A204.1 (cell line): ENCODE data around the gene PLXND1.
"Not testable (repeated sequence)": the region's sequence is repeated elsewhere in the genome, so short reads cannot be mapped to it uniquely, and the experiment has no call there.

Experiments
- FAIRE-seq: peaks from 2 replicates; lab custom pipeline; 2012; peaks lifted over from hg19 to GRCh38; lab: Jason Lieb, UNC

Gene PLXND1

DNA sequence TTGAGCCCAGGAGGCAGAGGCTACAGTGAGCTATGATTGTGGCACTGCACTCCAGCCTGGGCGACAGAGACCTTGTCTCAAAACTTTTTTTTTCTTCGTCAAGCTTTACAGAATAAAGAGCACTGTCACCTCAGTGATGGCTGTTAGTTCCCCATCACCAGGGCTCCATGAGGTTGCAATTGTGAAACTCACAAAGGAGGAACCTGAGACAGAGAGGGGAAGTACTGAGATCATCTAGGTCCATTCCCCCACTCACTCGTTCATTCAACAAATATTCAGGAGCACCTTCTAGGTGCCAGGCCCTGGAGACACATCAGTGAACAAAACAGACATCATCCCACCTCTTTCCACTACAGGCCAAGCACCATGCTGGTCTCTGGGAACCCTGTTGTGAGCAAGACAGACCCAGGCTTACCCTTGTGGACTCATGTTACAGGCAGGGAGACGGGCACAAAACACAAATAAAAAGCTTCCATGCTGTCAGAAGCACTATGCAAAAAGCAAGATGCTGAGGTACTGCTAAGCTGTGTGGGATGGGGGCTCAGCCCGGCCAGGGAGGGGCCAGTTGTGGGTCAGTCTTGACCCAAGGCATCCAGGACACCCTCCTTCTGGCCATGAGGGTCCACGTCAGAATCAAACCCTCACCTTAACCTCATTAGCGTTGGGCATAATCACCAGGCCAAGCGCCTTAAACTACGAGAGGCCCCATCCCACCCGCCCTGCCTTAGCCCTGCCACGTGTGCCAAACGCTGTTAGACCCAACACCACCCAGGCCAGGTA is 80.2 kb downstream of the PLXND1 start:
- no peak for FAIRE-seq

- FAIRE-seq: no peak
Measured at GRCh38 chr3:129525341-129525968, 81.0 kb downstream of the PLXND1 start.

- FAIRE-seq: no peak
Measured at GRCh38 chr3:129524081-129524480, 82.4 kb downstream of the PLXND1 start.

GRCh38 chr3:129522953-129523352 is 83.5 kb downstream of the PLXND1 start:
- FAIRE-seq: no peak

DNA sequence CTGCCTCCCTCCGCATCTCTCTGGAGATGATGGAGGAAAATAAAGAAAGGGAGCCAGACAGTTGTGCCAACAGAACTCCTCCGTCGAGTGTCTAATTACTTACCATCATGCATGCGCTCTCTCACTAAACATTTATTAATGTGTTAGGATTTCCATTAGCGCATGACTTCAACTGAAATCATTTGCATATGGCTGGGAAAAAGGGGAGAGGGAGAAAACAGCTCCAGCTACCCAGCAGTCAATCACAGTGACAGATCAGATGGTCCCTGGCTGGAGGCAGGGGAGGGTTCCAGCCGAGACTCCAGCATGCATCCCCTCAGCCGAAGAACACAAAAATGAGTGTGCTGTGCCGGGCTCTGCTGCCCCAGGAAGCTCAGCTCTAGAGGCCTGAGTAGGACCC is 84.9 kb downstream of the PLXND1 start:
- FAIRE-seq: no peak

DNA sequence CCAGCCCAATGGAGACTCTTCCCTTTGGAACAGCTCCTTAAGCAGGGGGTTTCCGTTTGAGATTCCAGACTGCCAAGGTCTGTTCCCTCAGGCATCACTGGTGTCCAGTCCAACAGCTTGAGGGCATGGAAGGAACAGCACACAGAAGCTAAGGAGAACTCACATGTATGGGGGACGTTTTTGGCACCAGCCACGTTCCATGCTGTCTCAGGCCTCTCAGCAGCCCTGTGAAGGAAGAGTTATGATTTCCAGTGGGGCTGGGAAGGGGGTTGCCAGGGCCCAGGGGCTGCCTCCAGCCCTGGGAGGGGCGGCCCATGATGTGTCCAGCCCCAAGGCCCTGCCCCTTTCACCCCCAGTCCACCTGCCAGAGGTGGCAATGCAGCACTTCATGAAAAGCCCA is 85.5 kb downstream of the PLXND1 start:
- FAIRE-seq: no peak

DNA sequence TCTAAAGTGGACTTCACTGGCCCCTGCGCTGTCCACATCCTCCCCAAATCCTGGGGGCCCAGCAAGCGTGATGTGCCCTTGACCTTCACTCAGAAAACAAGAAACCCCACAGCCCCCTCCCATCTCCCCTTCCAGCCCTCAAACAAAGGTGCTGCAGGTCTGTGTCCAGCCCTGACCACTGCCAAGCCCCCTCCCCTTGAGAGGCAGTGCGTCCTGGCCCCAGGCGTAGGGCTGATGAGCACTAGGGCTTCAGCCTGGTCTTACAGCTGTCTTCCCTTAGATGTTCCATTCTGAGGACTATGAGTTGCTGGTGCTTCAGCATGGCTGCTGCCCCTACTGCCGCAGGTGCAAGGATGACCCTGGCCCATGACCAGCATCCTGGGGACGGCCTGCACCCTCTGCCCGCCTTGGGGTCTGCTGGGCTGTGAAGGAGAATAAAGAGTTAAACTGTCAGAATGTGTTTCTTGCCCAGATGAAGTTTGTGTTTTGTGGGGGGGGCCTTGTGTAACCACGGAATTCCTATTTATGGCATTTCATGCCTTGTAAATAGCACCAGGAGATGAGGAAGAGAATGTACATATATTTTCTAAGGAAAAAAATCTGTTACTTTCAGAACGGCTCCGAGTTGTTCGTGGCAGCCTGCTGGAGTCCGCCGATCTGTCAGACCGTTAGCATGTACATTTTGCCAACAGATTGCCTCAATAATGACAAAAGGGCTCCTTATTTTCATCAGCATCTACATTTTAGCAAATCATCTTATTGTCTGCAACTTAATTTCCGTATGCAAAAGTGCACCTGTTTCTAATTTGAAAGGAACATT is 86.4 kb downstream of the PLXND1 start:
- FAIRE-seq: no peak

- no peak for FAIRE-seq
Measured at GRCh38 chr3:129519449-129519848, 87.0 kb downstream of the PLXND1 start.

DNA sequence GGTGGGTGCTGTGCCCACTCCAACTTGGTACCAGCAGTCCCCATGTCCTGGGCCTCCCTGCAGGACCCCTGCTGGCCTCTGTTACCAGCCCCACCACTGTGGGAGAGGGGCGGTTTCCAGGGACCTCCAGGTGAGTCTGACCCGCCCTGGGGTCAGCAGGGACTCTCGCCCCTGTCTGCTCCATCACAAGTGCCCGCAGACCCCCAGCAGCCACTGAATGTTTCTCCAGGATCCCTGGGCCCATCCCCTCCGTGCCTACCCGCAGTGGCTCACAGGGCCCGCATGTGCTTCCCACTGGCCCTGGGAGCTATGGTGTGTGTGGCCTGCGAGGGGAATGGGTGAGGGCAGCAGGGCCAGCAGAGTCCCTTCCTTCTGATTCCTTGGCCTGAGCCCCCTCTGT is 87.9 kb downstream of the PLXND1 start:
- no peak for FAIRE-seq

DNA sequence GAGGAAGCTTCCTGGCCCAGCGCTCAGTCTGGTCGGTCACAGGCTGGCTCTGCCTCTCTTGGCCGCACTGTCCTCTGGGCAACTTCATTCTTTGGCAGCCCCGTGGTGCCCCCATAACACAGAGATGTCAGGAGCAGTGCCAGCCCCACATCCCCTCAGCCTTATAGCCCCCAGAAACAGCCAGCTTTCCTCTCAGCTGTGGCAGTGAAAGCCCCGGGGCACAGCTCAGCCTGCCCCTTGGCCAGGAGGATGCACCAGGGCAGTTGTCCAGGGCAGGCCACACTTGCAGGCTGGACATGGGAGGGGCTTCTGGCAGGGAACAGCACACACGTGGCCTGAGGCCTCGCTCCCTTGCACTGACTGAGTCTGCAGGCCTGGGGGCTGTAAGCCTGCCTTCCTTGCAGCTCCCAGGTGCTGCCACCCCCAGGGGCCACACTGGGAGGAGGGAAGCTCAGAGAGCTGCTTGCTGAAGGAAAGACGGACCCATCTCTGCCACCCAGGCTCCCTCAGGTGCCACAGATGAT is 88.4 kb downstream of the PLXND1 start:
- FAIRE-seq: no peak

- no peak for FAIRE-seq
Measured at GRCh38 chr3:129517516-129517915, 89.0 kb downstream of the PLXND1 start.

DNA sequence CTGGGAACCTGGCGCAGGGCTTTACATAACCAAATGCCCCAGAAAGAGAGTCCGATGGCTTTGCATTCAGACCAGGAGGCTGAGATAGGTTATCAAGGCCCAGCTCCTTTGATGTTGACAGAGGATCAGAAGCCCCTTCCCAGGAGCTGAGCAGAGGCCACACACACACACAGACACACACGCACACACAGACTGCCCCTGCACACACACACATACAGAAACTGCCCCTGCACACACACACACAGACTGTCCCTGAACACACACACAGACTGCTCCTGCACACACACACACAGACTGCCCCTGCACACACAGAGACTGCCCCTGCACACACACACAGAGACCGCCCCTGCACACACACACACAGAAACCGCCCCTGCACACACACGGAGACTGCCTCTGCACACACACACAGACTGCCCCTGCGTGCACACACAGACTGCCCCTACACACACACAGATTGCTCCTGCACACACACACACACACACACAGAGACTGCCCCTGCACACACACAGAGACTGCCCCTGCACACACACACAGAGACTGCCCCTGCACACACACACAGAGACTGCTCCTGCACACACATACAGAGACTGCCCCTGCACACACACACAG is 90.5 kb downstream of the PLXND1 start:
- not testable (repeated sequence) for FAIRE-seq

DNA sequence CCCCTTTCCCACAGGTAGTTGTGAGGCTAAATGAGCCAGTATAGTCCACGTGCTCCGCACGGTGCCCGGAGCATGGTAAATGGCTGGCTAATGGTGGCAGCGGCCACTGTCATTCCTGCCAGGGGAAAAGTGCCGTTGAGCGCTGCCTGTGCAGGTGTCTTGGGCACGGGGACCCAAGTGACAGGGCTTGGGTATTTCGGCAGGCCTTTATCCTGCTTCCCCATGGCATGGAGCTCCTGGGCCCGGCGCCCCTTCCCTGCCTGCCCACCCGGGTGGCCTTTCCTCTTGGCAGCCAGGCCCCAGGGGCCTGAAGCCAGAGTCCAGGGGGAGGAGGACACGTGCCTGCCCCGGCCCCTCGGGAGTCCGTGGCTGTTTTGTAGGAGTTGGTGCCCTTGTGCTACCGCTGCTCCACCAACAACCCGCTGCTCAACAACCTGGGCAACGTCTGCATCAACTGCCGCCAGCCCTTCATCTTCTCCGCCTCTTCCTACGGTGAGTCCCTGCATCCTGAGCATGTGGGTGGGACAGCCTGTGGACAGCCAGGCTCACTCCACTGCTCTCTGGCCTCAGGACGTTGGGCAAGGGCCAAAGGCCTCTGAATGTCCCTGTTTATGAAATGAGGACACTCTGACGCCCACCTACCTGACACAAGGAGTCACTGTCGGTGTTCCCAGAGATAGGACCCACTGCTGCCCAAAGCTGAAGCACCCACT is 91.2 kb downstream of the PLXND1 start:
- not testable (repeated sequence) for FAIRE-seq

GRCh38 chr3:129514563-129514962 is 91.9 kb downstream of the PLXND1 start:
- FAIRE-seq: no peak

GRCh38 chr3:129514110-129514509 is 92.4 kb downstream of the PLXND1 start:
- FAIRE-seq: no peak

GRCh38 chr3:129513705-129514104 is 92.8 kb downstream of the PLXND1 start:
- no peak for FAIRE-seq

GRCh38 chr3:129512595-129512994 is 93.9 kb downstream of the PLXND1 start:
- no peak for FAIRE-seq

DNA sequence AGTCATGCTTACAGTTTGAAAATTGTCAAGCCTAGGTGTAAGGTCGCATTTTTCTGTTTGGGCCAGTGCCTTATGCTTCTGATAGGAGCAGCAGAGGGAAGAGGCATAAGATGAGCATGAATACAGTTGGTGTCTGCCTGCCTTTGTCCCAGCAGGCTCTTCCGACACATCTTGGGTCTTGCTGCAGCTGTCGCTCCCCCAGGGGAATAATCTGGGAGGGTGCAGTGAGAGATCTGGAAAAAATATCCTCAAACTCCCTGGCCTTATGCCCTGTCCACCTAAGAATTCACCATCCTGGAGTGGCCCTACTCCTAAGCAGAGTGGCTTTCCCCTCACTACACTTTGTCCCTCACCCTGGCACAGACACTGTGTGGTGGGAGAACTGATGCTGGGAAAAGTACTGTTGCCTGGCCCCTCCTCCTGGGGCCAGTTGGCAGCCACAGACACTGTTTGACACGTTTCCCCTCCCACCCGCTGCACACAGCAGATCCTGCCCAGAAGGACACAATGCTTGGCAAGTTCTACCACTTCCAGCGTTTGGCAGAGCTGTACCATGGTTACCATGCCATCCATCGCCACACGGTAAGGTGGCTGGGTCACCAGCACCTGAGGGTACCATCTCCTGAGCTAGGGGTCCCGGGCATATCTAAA is 99.2 kb downstream of the PLXND1 start:
- no peak for FAIRE-seq

DNA sequence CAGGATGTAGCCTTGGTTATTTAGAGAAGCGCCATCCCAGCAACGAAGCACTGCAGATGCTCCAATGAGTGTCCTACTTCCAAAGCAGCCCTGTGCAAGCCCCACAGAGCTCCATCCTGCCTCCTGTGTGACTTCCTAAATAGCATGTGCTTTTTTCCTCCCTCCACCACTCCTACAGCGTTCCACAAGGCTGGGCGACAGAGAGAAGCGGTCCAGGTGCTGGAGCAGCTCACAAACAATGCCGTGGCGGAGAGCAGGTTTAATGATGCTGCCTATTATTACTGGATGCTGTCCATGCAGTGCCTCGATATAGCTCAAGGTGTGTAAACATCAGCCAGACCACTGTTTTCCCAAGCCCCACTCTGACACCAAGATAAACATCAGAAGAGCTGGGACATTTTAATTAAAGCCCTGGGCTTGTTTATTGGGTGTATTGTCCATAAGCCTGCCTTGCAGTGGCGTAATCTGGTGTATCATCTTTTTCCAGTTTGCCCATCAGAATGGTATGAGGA is 100.2 kb downstream of the PLXND1 start:
- no peak for FAIRE-seq

DNA sequence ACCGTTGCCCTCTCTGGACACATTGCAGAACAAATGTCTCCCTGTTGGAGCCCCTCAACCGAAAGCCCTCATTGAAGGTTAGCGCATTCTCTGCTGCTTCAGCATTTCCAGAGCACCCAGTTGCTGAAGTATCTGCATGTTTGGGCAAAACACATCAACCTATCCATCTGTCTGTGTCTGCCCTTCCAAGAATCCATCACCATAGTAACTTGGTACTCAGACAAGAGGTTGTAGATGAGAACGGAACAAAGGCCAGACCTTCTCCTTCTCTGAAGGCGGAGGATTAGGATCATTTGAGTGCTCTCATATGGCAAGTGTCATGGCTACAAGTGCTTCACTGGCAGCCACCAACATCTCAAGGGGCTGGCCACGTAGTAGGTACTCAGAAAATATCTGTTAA is 101.1 kb downstream of the PLXND1 start:
- FAIRE-seq: no peak
